Stomach (tissue), 9 donors: Measurements from ENCODE around the gene TRHDE. TPM values are rescaled to one million over a fixed set of nuclear protein-coding genes. Genes with fewer than 3 reads are reported as not detected.

ENCODE experiments used
- DNase-seq, 2 donors: peaks; one replicate each; pipeline versions ENCODE4 v3.0.0 to v3.0.0-alpha.2; 2013 to 2019
- H3K27ac ChIP-seq, 5 donors: fragments of 200-600 bp in 4 of 5; sonication (generic) in 4 of 5; one replicate each; pipeline ENCODE4 v1.5.1; 2013 to 2019; ENCODE audit warnings: mild to moderate bottlenecking in 1 of 5, moderate library complexity in 1 of 5
- H3K27me3 ChIP-seq, 3 donors: fragments of 200-600 bp; sonication (generic); one replicate each; pipeline ENCODE4 v1.5.1; 2017 to 2019; ENCODE audit warnings: mixed run types in 1 of 3
- H3K36me3 ChIP-seq, 4 donors: fragments of 200-600 bp; sonication (generic); 1 replicate in 3 of 4; 2 replicates in 1 of 4; pipeline ENCODE4 v1.5.1; 2016 to 2019
- H3K4me1 ChIP-seq, 4 donors: fragments of 200-600 bp; sonication (generic); one replicate each; pipeline ENCODE4 v1.5.1; 2016 to 2019
- H3K4me3 ChIP-seq, 4 donors: fragments of 200-600 bp; sonication (generic) in 3 of 4; one replicate each; pipeline ENCODE4 v1.5.1; 2016 to 2019; ENCODE audit warnings: mild to moderate bottlenecking in 1 of 4
- H3K9me3 ChIP-seq, 4 donors: fragments of 200-600 bp; sonication (generic); one replicate each; pipeline ENCODE4 v1.5.1; 2016 to 2019
- CTCF ChIP-seq, 7 experiments: fragments of 450-650 bp in 4 of 7; fragments of 200-600 bp in 3 of 7; sonication (generic) in 3 of 7; IDR thresholded peaks; one replicate each; pipeline ENCODE4 v1.5.1; 2016 to 2019; ENCODE audit warnings: antibody characterized with exemption in 7 of 7, control low read depth in 2 of 7, mild to moderate bottlenecking in 1 of 7
- EP300 ChIP-seq: sonication (generic); formaldehyde crosslinking; IDR thresholded peaks from one replicate; pipeline ENCODE4 v1.6.1; 2017; ENCODE audit warnings: antibody characterized with exemption
- POLR2A ChIP-seq, 4 donors: fragments of 450-650 bp; IDR thresholded peaks; one replicate each; pipeline ENCODE4 v1.6.1; 2016; ENCODE audit warnings: antibody characterized with exemption in 4 of 4, control low read depth in 2 of 4, mild to moderate bottlenecking in 1 of 4, moderate library complexity in 1 of 4
- POLR2AphosphoS5 ChIP-seq, 3 donors: sonication (generic); formaldehyde crosslinking; IDR thresholded peaks; one replicate each; pipeline ENCODE4 v1.6.1; 2016; ENCODE audit warnings: antibody characterized with exemption in 3 of 3
- WGBS, 5 donors: extraction: QIAGEN DNeasy Blood & Tissue Kit in 3 of 5; methylation state at CpG; one replicate each; pipeline versions ENCODE4 v1.1.5 to v1.1.7; 2013 to 2018; 5-methylcytosine and 5-hydroxymethylcytosine counted together
- intact Hi-C: fragments of 100-400 bp; cut with DNase I; formaldehyde crosslinking; loops from one replicate; pipeline ENCODE4 v1.15.1; 2023; ENCODE audit warnings: low total_unique reads
- polyA plus RNA-seq, 3 donors: library from polyadenylated mRNA; stranded (reverse); fragments of 200-250 nt; gene quantifications; one replicate each; pipeline ENCODE4 v1.2.3, GENCODE V29; 2013
- total RNA-seq, 5 donors: library from RNA; depleted of rRNA; stranded (reverse); fragments of >200 nt; gene quantifications; one replicate each; pipeline versions ENCODE4 v1.1.0 to v1.2.3, GENCODE V29; 2014 to 2016
- donor health status: healthy with polysubstance abuse.
- donor health status: Bipolar disorder and iron deficiency.
- donor health status: healthy.

The TRHDE gene
- total and polyA plus RNA-seq, 8 donors, result 0.13 to 75.3 (median 3.2) TPM

- WGBS, 5 donors, result 37 to 44% (median 41%) methylated on average over 2 of the region's 2 CpGs
Measured at GRCh38 chr12:72277415-72277814, 5.2 kb downstream of the TRHDE start.

GRCh38 chr12:72278894-72279293 lies 6.7 kb downstream of the TRHDE start:
- H3K4me3 ChIP-seq, result no peak overlapping the region
- TF ChIP-seq POLR2AphosphoS5 (IDR thresholded peaks at IDR 0.05) (no peak), EP300 (no peak), CTCF (IDR thresholded peaks at IDR 0.05) (no peak), POLR2A (IDR thresholded peaks at IDR 0.05) (no peak)
- peaks cover 2 to 22% (median 6%) of the 10 kb centered on the region in 3 donors for H3K27me3 ChIP-seq
- H3K27ac ChIP-seq, result no peak overlapping the region
- no peaks in the 10 kb centered on the region for H3K36me3 ChIP-seq
- DNase-seq, result no peak
- no peaks in the 10 kb centered on the region for H3K9me3 ChIP-seq
- intact Hi-C loops, result no loop called here
- peaks cover 0 to 9% (median 2%) of the 10 kb centered on the region in 4 donors for H3K4me1 ChIP-seq
- WGBS, 5 donors, result 27 to 47% (median 35%) methylated on average over 2 of the region's 2 CpGs

More at GRCh38 chr12:72277415-72277814, 5.2 kb downstream of the TRHDE start:
- DNase-seq, result no peak
- peaks cover 14 to 37% (median 21%) of the 10 kb centered on the region in 3 donors for H3K27me3 ChIP-seq
- H3K4me3 ChIP-seq, result no peak overlapping the region
- H3K9me3 ChIP-seq, result no peaks in the 10 kb centered on the region
- H3K36me3 ChIP-seq, result no peaks in the 10 kb centered on the region
- no peak overlapping the region for H3K27ac ChIP-seq
- H3K4me1 ChIP-seq, result peaks cover 8 to 24% (median 16%) of the 10 kb centered on the region in 4 donors
- intact Hi-C loops, result no loop called here
- TF ChIP-seq EP300, result no peak
- no peak for TF ChIP-seq POLR2AphosphoS5 (IDR thresholded peaks at IDR 0.05)
- TF ChIP-seq CTCF (IDR thresholded peaks at IDR 0.05), result no peak
- TF ChIP-seq POLR2A (IDR thresholded peaks at IDR 0.05), result no peak

DNA sequence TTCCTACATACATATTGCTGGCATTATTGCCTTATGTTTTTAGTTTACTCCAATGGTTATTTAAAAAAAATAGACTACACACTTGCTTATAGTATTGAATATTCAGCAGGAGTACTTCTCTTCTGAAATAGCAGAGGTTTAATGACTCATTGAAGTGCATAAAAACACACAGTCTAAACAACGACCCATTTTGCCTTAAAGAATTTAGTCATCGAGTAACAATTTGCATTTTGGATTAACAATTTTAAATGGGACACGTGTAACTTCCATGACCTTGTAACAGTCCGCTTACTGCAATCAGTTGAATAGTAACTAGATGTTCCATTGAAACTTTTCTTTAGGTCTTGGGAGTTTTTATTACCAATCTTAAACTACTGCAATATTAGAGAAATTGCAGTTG lies 9.0 kb downstream of the TRHDE start:
- WGBS, 5 donors, result 57 to 67% (median 57%) methylated on average over 4 of the region's 4 CpGs
- no peak overlapping the region for H3K4me3 ChIP-seq
- no peaks in the 10 kb centered on the region for H3K36me3 ChIP-seq
- no peaks in the 10 kb centered on the region for H3K9me3 ChIP-seq
- intact Hi-C loops, result no loop called here
- TF ChIP-seq CTCF (IDR thresholded peaks at IDR 0.05) (no peak), POLR2AphosphoS5 (IDR thresholded peaks at IDR 0.05) (no peak), POLR2A (IDR thresholded peaks at IDR 0.05) (no peak), EP300 (no peak)
- H3K27me3 ChIP-seq, result peaks cover 0 to 7% (median 0%) of the 10 kb centered on the region in 3 donors
- H3K4me1 ChIP-seq, result no peaks in the 10 kb centered on the region
- H3K27ac ChIP-seq, result no peak overlapping the region
- DNase-seq, result no peak

GRCh38 chr12:72282721-72283120 lies 10.6 kb downstream of the TRHDE start:
- DNase-seq, result peak in 1 of 2 donors; percentile 17
- intact Hi-C loops, result no loop called here
- H3K27ac ChIP-seq, result no peak overlapping the region
- whole genome bisulfite sequencing, 5 donors, result 38 to 61% (median 55%) methylated on average over 1 of the region's 1 CpG
- H3K4me1 ChIP-seq, result no peaks in the 10 kb centered on the region
- H3K9me3 ChIP-seq, result no peaks in the 10 kb centered on the region
- no peaks in the 10 kb centered on the region for H3K27me3 ChIP-seq
- no peak for TF ChIP-seq POLR2A (IDR thresholded peaks at IDR 0.05)
- no peak for TF ChIP-seq EP300
- TF ChIP-seq CTCF (IDR thresholded peaks at IDR 0.05), result no peak
- TF ChIP-seq POLR2AphosphoS5 (IDR thresholded peaks at IDR 0.05), result no peak
- no peak overlapping the region for H3K4me3 ChIP-seq
- no peaks in the 10 kb centered on the region for H3K36me3 ChIP-seq
